Activated CD4-positive, alpha-beta T cell treated with anti-CD3 and anti-CD28 coated beads, Interleukin-2, amount 50 U/mL, for 4 hours (primary cell): ENCODE measurements around the gene PLG.
"Not testable (repeated sequence)": the region's sequence is repeated elsewhere in the genome, so short reads cannot be mapped to it uniquely, and the experiment has no call there.

Experiments used
- DNase-seq, 2 experiments: peaks; one replicate each; pipeline ENCODE4 v3.0.0-alpha.2; 2020

PLG gene

GRCh38 chr6:160708993-160709392 lies 6.9 kb downstream of the PLG start:
- DNase-seq: not testable (repeated sequence)

- no peak for DNase-seq
Observed at GRCh38 chr6:160714731-160715316, 12.8 kb downstream of the PLG start.

GRCh38 chr6:160730911-160731310 lies 28.9 kb downstream of the PLG start:
- no peak for DNase-seq

- DNase-seq: no peak
Observed at GRCh38 chr6:160733050-160733646, 31.1 kb downstream of the PLG start.

GRCh38 chr6:160734627-160735026 lies 32.6 kb downstream of the PLG start:
- no peak for DNase-seq

- DNase-seq: no peak
Observed at GRCh38 chr6:160735523-160735922, 33.5 kb downstream of the PLG start.

GRCh38 chr6:160737934-160738333 lies 35.9 kb downstream of the PLG start:
- no peak for DNase-seq

GRCh38 chr6:160739955-160740354 lies 37.9 kb downstream of the PLG start:
- DNase-seq: no peak

- not testable (repeated sequence) for DNase-seq
Observed at GRCh38 chr6:160741012-160741411, 39.0 kb downstream of the PLG start.

GRCh38 chr6:160742090-160742489 lies 40.0 kb downstream of the PLG start:
- DNase-seq: no peak

- no peak for DNase-seq
Observed at GRCh38 chr6:160750276-160750689, 48.2 kb downstream of the PLG start.

- not testable (repeated sequence) for DNase-seq
Observed at GRCh38 chr6:160753211-160753610, 51.2 kb downstream of the PLG start.

- DNase-seq: no peak
Observed at GRCh38 chr6:160755165-160755564, 53.1 kb downstream of the PLG start.

- no peak for DNase-seq
Observed at GRCh38 chr6:160756021-160756420, 54.0 kb downstream of the PLG start.

GRCh38 chr6:160756871-160757270 lies 54.8 kb downstream of the PLG start:
- DNase-seq: no peak

- DNase-seq: no peak
Observed at GRCh38 chr6:160764847-160765246, 62.8 kb downstream of the PLG start.

GRCh38 chr6:160765412-160765811 lies 63.4 kb downstream of the PLG start:
- DNase-seq: no peak

- DNase-seq: no peak
Observed at GRCh38 chr6:160766657-160766988, 64.6 kb downstream of the PLG start.

GRCh38 chr6:160766989-160767646 lies 65.1 kb downstream of the PLG start:
- peak; percentile 14 to 23 for DNase-seq

- DNase-seq: no peak
Observed at GRCh38 chr6:160767647-160768019, 65.6 kb downstream of the PLG start.

- DNase-seq: no peak
Observed at GRCh38 chr6:160768101-160768500, 66.1 kb downstream of the PLG start.

- DNase-seq: no peak
Observed at GRCh38 chr6:160774399-160774798, 72.4 kb downstream of the PLG start.

GRCh38 chr6:160775792-160776580 lies 73.9 kb downstream of the PLG start:
- no peak for DNase-seq

- DNase-seq: not testable (repeated sequence)
Observed at GRCh38 chr6:160779095-160779494, 77.1 kb downstream of the PLG start.
